Activated T-helper 2 cell treated with anti-CD3 and anti-CD28 coated beads, Interferon-gamma antibody, Interleukin-2, Interleukin-4, amounts not matched to agents 10 μg/mL and 5 μg/mL and 100 μg/mL, durations not matched to agents 14 hours and 24 hours and 36 hours (primary cell): ENCODE measurements around the gene HINT3. TPM values are rescaled to one million over a fixed set of nuclear protein-coding genes. Genes with fewer than 3 reads are reported as not detected.

Experiments used
- total RNA-seq: library from RNA; stranded (reverse); gene quantifications from 2 replicates; pipeline ENCODE4 v1.2.3, GENCODE V29; 2022

The HINT3 gene
- total RNA-seq, 1 donor from 2014 or later = 7.9 TPM

Other genes with a start within 250 kb of the HINT3 start
- gene HEY2, start 207.1 kb upstream of the HINT3 start, total RNA-seq = not detected in 2 replicates
- 40.5 and 43.4 TPM in 2 replicates for gene NCOA7, start 165.8 kb upstream of the HINT3 start, total RNA-seq
- gene TRMT11, start 29.8 kb downstream of the HINT3 start, total RNA-seq = 23.9 and 25.4 TPM in 2 replicates